ENCODE data around the gene DCLK1. TPM values are rescaled to one million over a fixed set of nuclear protein-coding genes. Genes with fewer than 3 reads are reported as not detected.

The DCLK1 gene
- total RNA-seq, 1 experiment from 2014 or later = not detected

DNA sequence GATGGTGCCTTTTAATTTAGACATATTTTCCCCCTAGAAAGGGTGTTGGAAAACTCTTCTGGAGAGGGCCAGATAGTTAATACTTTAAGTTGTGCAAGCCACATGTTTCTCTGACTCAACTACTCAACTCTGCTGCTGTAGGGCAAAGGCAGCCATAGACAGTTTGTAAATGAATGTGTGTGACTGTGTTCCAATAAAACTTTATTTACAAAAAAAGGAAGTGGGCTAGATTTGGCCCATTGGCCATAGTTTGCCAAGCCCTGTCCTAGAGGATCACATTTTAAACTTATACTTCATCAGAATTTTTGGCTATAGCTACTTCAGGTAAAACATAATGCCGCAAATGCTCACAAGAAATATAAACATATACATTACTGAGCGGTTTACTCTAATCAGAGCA is 348.4 kb downstream of the DCLK1 start:
- DNase-seq = no peak
- Histone ChIP-seq H3K9me2 (replicated peaks; ENCODE audit: insufficient read depth, low read length) (no peaks in the 10 kb centered on the region), H3K4me3 (ENCODE audit: low read length) (no peak overlapping the region), H3K27ac (ENCODE audit: low read length) (no peak overlapping the region), H4K20me1 (ENCODE audit: insufficient read depth, low read depth, low read length) (no peaks in the 10 kb centered on the region), H3K79me2 (ENCODE audit: low read length) (no peaks in the 10 kb centered on the region), H3K36me3 (ENCODE audit: insufficient read depth, low read length) (no peaks in the 10 kb centered on the region), H3K4me1 (ENCODE audit: low read length) (no peaks in the 10 kb centered on the region), H3K9me3 (ENCODE audit: low read length) (no peaks in the 10 kb centered on the region), H2AFZ (ENCODE audit: low read length) (no peak overlapping the region), H3K4me2 (ENCODE audit: low read depth, low read length, poor library complexity, severe bottlenecking) (no peak overlapping the region), H3K9ac (ENCODE audit: low read length) (no peak overlapping the region), H3K27me3 (ENCODE audit: low read length) (no peaks in the 10 kb centered on the region)

GRCh38 chr13:35781036-35782000 is 349.9 kb downstream of the DCLK1 start:
- Histone ChIP-seq H4K20me1 (ENCODE audit: insufficient read depth, low read depth, low read length) (no peaks in the 10 kb centered on the region), H3K9me3 (ENCODE audit: low read length) (no peaks in the 10 kb centered on the region), H3K79me2 (ENCODE audit: low read length) (no peaks in the 10 kb centered on the region), H3K4me2 (ENCODE audit: low read depth, low read length, poor library complexity, severe bottlenecking) (no peak overlapping the region), H3K9ac (ENCODE audit: low read length) (no peak overlapping the region), H3K4me3 (ENCODE audit: low read length) (no peak overlapping the region), H2AFZ (ENCODE audit: low read length) (no peak overlapping the region), H3K27me3 (ENCODE audit: low read length) (no peaks in the 10 kb centered on the region), H3K27ac (ENCODE audit: low read length) (no peak overlapping the region), H3K36me3 (ENCODE audit: insufficient read depth, low read length) (no peaks in the 10 kb centered on the region), H3K9me2 (replicated peaks; ENCODE audit: insufficient read depth, low read length) (no peaks in the 10 kb centered on the region), H3K4me1 (ENCODE audit: low read length) (no peaks in the 10 kb centered on the region)
- DNase-seq = no peak

- DNase-seq = no peak
- H3K4me1 ChIP-seq (ENCODE audit: low read length) = no peaks in the 10 kb centered on the region
- no peak overlapping the region for H3K4me3 ChIP-seq (ENCODE audit: low read length)
- no peaks in the 10 kb centered on the region for H3K27me3 ChIP-seq (ENCODE audit: low read length)
- no peak overlapping the region for H3K27ac ChIP-seq (ENCODE audit: low read length)
- no peak overlapping the region for H3K9ac ChIP-seq (ENCODE audit: low read length)
- no peaks in the 10 kb centered on the region for H3K79me2 ChIP-seq (ENCODE audit: low read length)
- no peaks in the 10 kb centered on the region for H3K9me3 ChIP-seq (ENCODE audit: low read length)
- no peak overlapping the region for H2AFZ ChIP-seq (ENCODE audit: low read length)
- no peak overlapping the region for H3K4me2 ChIP-seq (ENCODE audit: low read depth, low read length, poor library complexity, severe bottlenecking)
- no peaks in the 10 kb centered on the region for H3K36me3 ChIP-seq (ENCODE audit: insufficient read depth, low read length)
- H3K9me2 ChIP-seq (replicated peaks; ENCODE audit: insufficient read depth, low read length) = no peaks in the 10 kb centered on the region
- no peaks in the 10 kb centered on the region for H4K20me1 ChIP-seq (ENCODE audit: insufficient read depth, low read depth, low read length)
Observed at GRCh38 chr13:35780613-35781012, 350.6 kb downstream of the DCLK1 start.

DNA sequence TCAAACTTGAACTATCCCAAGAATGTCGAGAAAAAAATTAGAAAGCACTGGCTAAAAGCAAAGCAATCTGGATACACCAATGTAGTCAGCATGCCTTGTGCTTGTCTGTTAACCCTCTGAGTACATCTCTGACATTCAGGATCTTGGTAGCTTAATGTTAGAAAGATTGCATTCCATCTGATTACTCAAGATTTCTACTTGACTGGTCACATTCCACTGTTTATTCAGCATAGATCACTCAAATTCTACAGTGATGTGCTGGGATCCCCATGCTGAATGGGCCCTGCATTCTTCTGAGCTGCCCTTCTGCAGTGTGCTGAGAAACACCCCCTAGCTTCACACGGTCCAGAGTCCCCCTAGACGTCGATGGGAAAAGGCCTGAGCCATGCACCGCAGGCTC is 359.3 kb downstream of the DCLK1 start:
- no peak overlapping the region for H3K4me3 ChIP-seq (ENCODE audit: low read length)
- H3K9ac ChIP-seq (ENCODE audit: low read length) = no peak overlapping the region

DNA sequence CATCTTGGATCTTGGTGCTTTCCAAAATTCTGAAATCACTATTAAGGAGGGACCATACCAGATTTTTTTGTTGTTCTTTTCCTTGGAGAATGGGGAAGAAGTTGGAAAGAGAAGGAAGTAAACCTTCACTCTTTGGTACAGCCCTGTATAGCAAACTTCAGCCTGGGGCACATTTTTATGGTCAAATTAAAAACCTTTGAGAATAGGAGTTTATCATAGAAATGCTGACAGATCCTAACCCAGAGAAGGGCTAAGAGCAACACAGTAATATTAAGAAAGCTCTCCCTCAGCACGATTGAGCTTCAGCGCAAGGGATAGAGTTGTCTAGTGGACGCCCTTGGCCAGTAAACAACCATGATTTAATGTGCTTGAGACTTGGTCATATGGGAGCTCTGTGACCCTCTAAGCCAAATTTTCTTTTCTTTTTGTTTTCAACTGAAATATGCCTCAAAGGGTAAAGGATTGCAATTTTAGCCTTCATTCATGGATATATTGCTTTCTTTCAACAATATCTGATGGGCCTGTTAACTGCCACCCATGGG is 360.4 kb downstream of the DCLK1 start:
- H3K9me3 ChIP-seq (ENCODE audit: low read length) = no peaks in the 10 kb centered on the region
- no peaks in the 10 kb centered on the region for H3K27me3 ChIP-seq (ENCODE audit: low read length)
- no peak overlapping the region for H2AFZ ChIP-seq (ENCODE audit: low read length)
- no peak overlapping the region for H3K4me3 ChIP-seq (ENCODE audit: low read length)
- H3K4me2 ChIP-seq (ENCODE audit: low read depth, low read length, poor library complexity, severe bottlenecking) = no peak overlapping the region
- H3K4me1 ChIP-seq (ENCODE audit: low read length) = no peaks in the 10 kb centered on the region
- no peaks in the 10 kb centered on the region for H3K36me3 ChIP-seq (ENCODE audit: insufficient read depth, low read length)
- H4K20me1 ChIP-seq (ENCODE audit: insufficient read depth, low read depth, low read length) = no peaks in the 10 kb centered on the region
- H3K27ac ChIP-seq (ENCODE audit: low read length) = no peak overlapping the region
- DNase-seq = no peak
- H3K79me2 ChIP-seq (ENCODE audit: low read length) = no peaks in the 10 kb centered on the region
- no peaks in the 10 kb centered on the region for H3K9me2 ChIP-seq (replicated peaks; ENCODE audit: insufficient read depth, low read length)
- no peak overlapping the region for H3K9ac ChIP-seq (ENCODE audit: low read length)

More for the DNA sequence above, 359.3 kb downstream of the DCLK1 start:
- Histone ChIP-seq H3K27me3 (ENCODE audit: low read length) (no peaks in the 10 kb centered on the region), H3K9me2 (replicated peaks; ENCODE audit: insufficient read depth, low read length) (no peaks in the 10 kb centered on the region), H3K36me3 (ENCODE audit: insufficient read depth, low read length) (no peaks in the 10 kb centered on the region), H3K4me1 (ENCODE audit: low read length) (no peaks in the 10 kb centered on the region), H3K4me2 (ENCODE audit: low read depth, low read length, poor library complexity, severe bottlenecking) (no peak overlapping the region), H3K79me2 (ENCODE audit: low read length) (no peaks in the 10 kb centered on the region), H4K20me1 (ENCODE audit: insufficient read depth, low read depth, low read length) (no peaks in the 10 kb centered on the region), H3K27ac (ENCODE audit: low read length) (no peak overlapping the region), H3K9me3 (ENCODE audit: low read length) (no peaks in the 10 kb centered on the region), H2AFZ (ENCODE audit: low read length) (no peak overlapping the region)
- DNase-seq = no peak

DNA sequence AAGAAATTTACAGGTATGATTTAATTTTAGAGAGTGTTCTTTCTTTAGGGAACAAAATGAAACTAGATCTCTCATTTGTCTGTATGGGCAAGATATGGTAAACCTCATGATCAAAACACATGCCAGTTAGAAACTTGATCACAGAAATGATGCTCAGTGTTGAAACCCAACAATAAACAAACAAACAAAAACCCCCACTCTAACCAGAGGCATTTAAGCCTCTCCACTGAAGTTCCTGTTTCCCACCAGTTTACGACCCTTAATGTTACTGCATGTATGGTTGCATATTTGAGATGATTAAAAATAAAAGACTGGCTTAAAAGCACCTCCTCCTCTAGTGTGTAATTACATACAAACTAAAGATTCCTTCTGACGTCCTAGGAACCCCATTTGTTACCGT is 361.4 kb downstream of the DCLK1 start:
- no peaks in the 10 kb centered on the region for H4K20me1 ChIP-seq (ENCODE audit: insufficient read depth, low read depth, low read length)
- no peak overlapping the region for H2AFZ ChIP-seq (ENCODE audit: low read length)
- H3K27me3 ChIP-seq (ENCODE audit: low read length) = no peaks in the 10 kb centered on the region
- H3K4me3 ChIP-seq (ENCODE audit: low read length) = no peak overlapping the region
- DNase-seq = no peak
- no peaks in the 10 kb centered on the region for H3K4me1 ChIP-seq (ENCODE audit: low read length)
- no peak overlapping the region for H3K27ac ChIP-seq (ENCODE audit: low read length)
- H3K4me2 ChIP-seq (ENCODE audit: low read depth, low read length, poor library complexity, severe bottlenecking) = no peak overlapping the region
- H3K9me2 ChIP-seq (replicated peaks; ENCODE audit: insufficient read depth, low read length) = no peaks in the 10 kb centered on the region
- H3K36me3 ChIP-seq (ENCODE audit: insufficient read depth, low read length) = no peaks in the 10 kb centered on the region
- H3K79me2 ChIP-seq (ENCODE audit: low read length) = no peaks in the 10 kb centered on the region
- no peaks in the 10 kb centered on the region for H3K9me3 ChIP-seq (ENCODE audit: low read length)
- H3K9ac ChIP-seq (ENCODE audit: low read length) = no peak overlapping the region

- Histone ChIP-seq H3K9ac (ENCODE audit: low read length) (no peak overlapping the region), H3K9me3 (ENCODE audit: low read length) (no peaks in the 10 kb centered on the region; the same call in 1 of the 2 replicates), H3K4me1 (ENCODE audit: low read length) (no peaks in the 10 kb centered on the region), H2AFZ (ENCODE audit: low read length) (no peak overlapping the region), H3K9me2 (replicated peaks; ENCODE audit: insufficient read depth, low read length) (no peaks in the 10 kb centered on the region), H3K4me3 (ENCODE audit: low read length) (no peak overlapping the region), H4K20me1 (ENCODE audit: insufficient read depth, low read depth, low read length) (no peaks in the 10 kb centered on the region), H3K4me2 (ENCODE audit: low read depth, low read length, poor library complexity, severe bottlenecking) (no peak overlapping the region), H3K36me3 (ENCODE audit: insufficient read depth, low read length) (no peaks in the 10 kb centered on the region), H3K27ac (ENCODE audit: low read length) (no peak overlapping the region), H3K79me2 (ENCODE audit: low read length) (no peaks in the 10 kb centered on the region), H3K27me3 (ENCODE audit: low read length) (no peaks in the 10 kb centered on the region)
- no peak for DNase-seq
Observed at GRCh38 chr13:35768551-35768950, 362.6 kb downstream of the DCLK1 start.

DNA sequence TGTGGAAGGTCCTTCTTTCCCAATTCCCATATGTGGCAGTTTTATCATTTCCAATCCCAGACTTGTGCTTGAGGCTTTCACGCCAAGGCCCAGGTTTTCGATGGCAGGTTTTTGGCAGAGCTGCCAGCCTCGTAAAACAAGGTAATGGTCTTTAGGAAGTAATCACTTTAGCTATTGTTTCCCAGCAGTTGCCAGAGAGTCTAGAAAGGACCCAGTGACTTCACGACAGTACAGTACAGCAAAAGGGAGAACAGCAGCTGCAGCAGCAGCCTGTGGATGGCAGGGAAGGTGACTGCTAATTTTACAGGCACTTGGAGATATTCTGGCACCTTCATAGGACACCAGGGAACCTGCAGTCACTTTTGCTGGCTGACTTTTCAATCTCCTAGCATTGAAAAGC is 363.1 kb downstream of the DCLK1 start:
- no peaks in the 10 kb centered on the region for H3K4me1 ChIP-seq (ENCODE audit: low read length)
- no peaks in the 10 kb centered on the region for H3K9me2 ChIP-seq (replicated peaks; ENCODE audit: insufficient read depth, low read length)
- H3K27ac ChIP-seq (ENCODE audit: low read length) = no peak overlapping the region
- H3K9me3 ChIP-seq (ENCODE audit: low read length) = peaks cover 2% of the 10 kb centered on the region; the same call in 1 of the 2 replicates
- no peak for DNase-seq
- no peaks in the 10 kb centered on the region for H3K79me2 ChIP-seq (ENCODE audit: low read length)
- H3K36me3 ChIP-seq (ENCODE audit: insufficient read depth, low read length) = no peaks in the 10 kb centered on the region
- H3K9ac ChIP-seq (ENCODE audit: low read length) = no peak overlapping the region
- H3K4me2 ChIP-seq (ENCODE audit: low read depth, low read length, poor library complexity, severe bottlenecking) = no peak overlapping the region
- no peaks in the 10 kb centered on the region for H3K27me3 ChIP-seq (ENCODE audit: low read length)
- no peaks in the 10 kb centered on the region for H4K20me1 ChIP-seq (ENCODE audit: insufficient read depth, low read depth, low read length)
- no peak overlapping the region for H2AFZ ChIP-seq (ENCODE audit: low read length)
- no peak overlapping the region for H3K4me3 ChIP-seq (ENCODE audit: low read length)

Data from Karpas-422 (cell line).